Chondrocyte (in vitro differentiated cells): ENCODE results near the gene AKT3. TPM values are rescaled to one million over a fixed set of nuclear protein-coding genes. Genes with fewer than 3 reads are reported as not detected.
A peak's percentile ranks its signal among the peaks of the same experiment; 100 is the strongest.
"Not testable (repeated sequence)": the region's sequence is repeated elsewhere in the genome, so short reads cannot be mapped to it uniquely, and the experiment has no call there.

Source experiments
- DNase-seq: peaks from one replicate; pipeline ENCODE4 v3.0.0; 2021; ENCODE audit warnings: mixed read lengths, low spot score
- H3K27ac Mint-ChIP-seq: one replicate; pipeline ENCODE4 v1.8.0; 2021; ENCODE audit warnings: mild to moderate bottlenecking, moderate library complexity, mixed read lengths; ENCODE audit not compliant: unreplicated experiment
- H3K27me3 Mint-ChIP-seq: 2 replicates; pipeline ENCODE4 v1.8.0; 2021; ENCODE audit warnings: low read depth, mixed read lengths
- H3K36me3 Mint-ChIP-seq: 2 replicates; pipeline ENCODE4 v1.8.0; 2021; ENCODE audit warnings: low read depth, mixed read lengths
- H3K4me1 Mint-ChIP-seq: 2 replicates; pipeline ENCODE4 v1.8.0; 2021; ENCODE audit warnings: low read depth, mild to moderate bottlenecking, mixed read lengths
- H3K4me3 Mint-ChIP-seq: one replicate; pipeline ENCODE4 v1.8.0; 2021; ENCODE audit warnings: mild to moderate bottlenecking, moderate library complexity, mixed read lengths; ENCODE audit not compliant: unreplicated experiment
- H3K9me3 Mint-ChIP-seq: 2 replicates; pipeline ENCODE4 v1.8.0; 2021; ENCODE audit warnings: low read depth, mixed read lengths
- total RNA-seq: library from RNA; stranded (reverse); gene quantifications from 3 replicates; pipeline ENCODE4 v1.2.1, GENCODE V29; 2021
- TF ChIP-seq, protein P1 (sequence below): fragments of 200-600 bp; sonication (generic); IDR thresholded peaks from 2 replicates; pipeline ENCODE4 v1.5.0; 2021; ENCODE audit warnings: antibody characterized with exemption, mild to moderate bottlenecking, moderate library complexity

AKT3 gene
- total RNA-seq, 1 donor from 2014 or later: 111 TPM

- no peaks in the 10 kb centered on the region for H3K27me3 Mint-ChIP-seq
- TF ChIP-seq, protein P1, sequence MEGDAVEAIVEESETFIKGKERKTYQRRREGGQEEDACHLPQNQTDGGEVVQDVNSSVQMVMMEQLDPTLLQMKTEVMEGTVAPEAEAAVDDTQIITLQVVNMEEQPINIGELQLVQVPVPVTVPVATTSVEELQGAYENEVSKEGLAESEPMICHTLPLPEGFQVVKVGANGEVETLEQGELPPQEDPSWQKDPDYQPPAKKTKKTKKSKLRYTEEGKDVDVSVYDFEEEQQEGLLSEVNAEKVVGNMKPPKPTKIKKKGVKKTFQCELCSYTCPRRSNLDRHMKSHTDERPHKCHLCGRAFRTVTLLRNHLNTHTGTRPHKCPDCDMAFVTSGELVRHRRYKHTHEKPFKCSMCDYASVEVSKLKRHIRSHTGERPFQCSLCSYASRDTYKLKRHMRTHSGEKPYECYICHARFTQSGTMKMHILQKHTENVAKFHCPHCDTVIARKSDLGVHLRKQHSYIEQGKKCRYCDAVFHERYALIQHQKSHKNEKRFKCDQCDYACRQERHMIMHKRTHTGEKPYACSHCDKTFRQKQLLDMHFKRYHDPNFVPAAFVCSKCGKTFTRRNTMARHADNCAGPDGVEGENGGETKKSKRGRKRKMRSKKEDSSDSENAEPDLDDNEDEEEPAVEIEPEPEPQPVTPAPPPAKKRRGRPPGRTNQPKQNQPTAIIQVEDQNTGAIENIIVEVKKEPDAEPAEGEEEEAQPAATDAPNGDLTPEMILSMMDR: no peak
- DNase-seq: no peak
Measured at GRCh38 chr1:243827206-243827605, 22.8 kb downstream of the AKT3 start.

DNA sequence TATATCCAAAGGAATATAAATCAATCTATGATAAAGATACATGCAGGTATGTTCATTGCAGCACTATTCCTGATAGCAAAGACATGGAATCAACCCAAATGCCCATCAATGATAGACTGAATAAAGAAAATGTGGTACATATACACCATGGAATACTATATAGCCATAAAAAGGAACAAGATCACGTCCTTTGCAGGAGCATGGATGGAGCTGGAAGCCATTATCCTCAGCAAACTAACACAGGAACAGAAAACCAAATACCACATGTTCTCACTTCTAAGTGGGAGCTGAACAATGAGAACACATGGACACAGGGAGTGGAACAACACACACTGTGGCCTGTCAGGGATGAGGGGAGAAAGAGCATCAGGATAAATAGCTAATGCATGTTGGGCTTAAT lies 25.1 kb downstream of the AKT3 start:
- not testable (repeated sequence) for H3K27ac Mint-ChIP-seq, H3K4me3 Mint-ChIP-seq, H3K27me3 Mint-ChIP-seq, DNase-seq
- Mint-ChIP-seq H3K4me1 (peaks cover 29% of the 10 kb centered on the region), H3K9me3 (peaks cover 38% of the 10 kb centered on the region), H3K36me3 (peaks cover 29% of the 10 kb centered on the region)

More at GRCh38 chr1:243827206-243827605, 22.8 kb downstream of the AKT3 start:
- Mint-ChIP-seq H3K4me1 (peaks cover 45% of the 10 kb centered on the region), H3K9me3 (peaks cover 16% of the 10 kb centered on the region), H3K27ac (no peak overlapping the region), H3K36me3 (peaks cover 9% of the 10 kb centered on the region), H3K4me3 (no peak overlapping the region)

- Mint-ChIP-seq H3K27me3 (no peaks in the 10 kb centered on the region), H3K4me1 (peaks cover 12% of the 10 kb centered on the region), H3K9me3 (peaks cover 38% of the 10 kb centered on the region), H3K36me3 (peaks cover 29% of the 10 kb centered on the region), H3K27ac (no peak overlapping the region), H3K4me3 (no peak overlapping the region)
- no peak for DNase-seq
- TF ChIP-seq, protein P1: no peak
Measured at GRCh38 chr1:243821177-243821680, 28.8 kb downstream of the AKT3 start.

DNA sequence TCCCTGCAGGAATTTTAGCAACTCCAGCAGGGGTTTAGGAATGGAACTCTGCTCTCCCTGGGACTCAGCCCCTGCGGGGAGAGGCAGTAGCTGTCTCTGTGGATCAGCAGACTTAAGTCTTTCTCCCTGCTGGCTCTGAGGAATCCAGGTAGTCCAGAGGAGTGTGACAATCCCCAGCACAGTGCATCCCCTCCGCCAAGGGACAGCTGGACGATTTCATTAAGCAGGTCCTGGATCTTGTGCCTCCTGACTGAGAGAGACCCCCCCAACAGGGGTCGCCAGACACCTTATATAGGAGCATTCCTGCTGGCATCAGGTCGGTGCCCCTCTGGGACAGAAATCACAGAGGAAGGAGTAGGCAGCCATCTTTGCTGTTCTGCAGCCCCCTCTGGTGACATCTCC lies 30.6 kb downstream of the AKT3 start:
- DNase-seq: peak; percentile 57
- H3K9me3 Mint-ChIP-seq: peaks cover 42% of the 10 kb centered on the region
- TF ChIP-seq, protein P1: no peak
- peaks cover 4% of the 10 kb centered on the region for H3K4me1 Mint-ChIP-seq
- no peak overlapping the region for H3K27ac Mint-ChIP-seq
- peaks cover 31% of the 10 kb centered on the region for H3K36me3 Mint-ChIP-seq
- H3K27me3 Mint-ChIP-seq: no peaks in the 10 kb centered on the region
- H3K4me3 Mint-ChIP-seq: no peak overlapping the region

DNA sequence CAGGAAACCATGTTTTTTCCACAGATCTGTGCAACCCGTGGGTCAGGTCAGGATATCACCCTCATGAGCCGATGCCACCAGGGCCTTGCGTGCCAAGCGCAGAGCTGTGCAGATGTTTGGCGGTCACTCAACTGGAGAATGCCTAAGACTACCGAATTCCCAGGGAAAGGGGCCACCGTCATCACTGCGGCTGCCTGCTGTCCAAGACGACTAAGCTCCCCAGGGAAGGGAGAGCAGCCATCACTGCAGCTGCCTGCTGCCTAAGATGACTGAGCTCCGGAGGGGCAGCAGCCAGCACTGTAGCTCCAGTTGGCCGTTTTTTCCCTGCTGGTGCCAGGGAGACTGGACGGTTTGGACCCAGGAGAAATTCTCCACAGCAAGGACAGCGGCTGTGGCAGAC lies 31.1 kb downstream of the AKT3 start:
- peak; percentile 57 for DNase-seq
- peaks cover 39% of the 10 kb centered on the region for H3K9me3 Mint-ChIP-seq
- H3K4me1 Mint-ChIP-seq: peaks cover 4% of the 10 kb centered on the region
- no peak overlapping the region for H3K4me3 Mint-ChIP-seq
- no peaks in the 10 kb centered on the region for H3K27me3 Mint-ChIP-seq
- TF ChIP-seq, protein P1: no peak
- no peak overlapping the region for H3K27ac Mint-ChIP-seq
- H3K36me3 Mint-ChIP-seq: peaks cover 31% of the 10 kb centered on the region

GRCh38 chr1:243814718-243815117 lies 35.3 kb downstream of the AKT3 start:
- Mint-ChIP-seq H3K4me1 (no peaks in the 10 kb centered on the region), H3K4me3 (no peak overlapping the region), H3K9me3 (peaks cover 16% of the 10 kb centered on the region), H3K27ac (no peak overlapping the region), H3K36me3 (peaks cover 9% of the 10 kb centered on the region), H3K27me3 (no peaks in the 10 kb centered on the region)
- no peak for DNase-seq
- TF ChIP-seq, protein P1: no peak

DNA sequence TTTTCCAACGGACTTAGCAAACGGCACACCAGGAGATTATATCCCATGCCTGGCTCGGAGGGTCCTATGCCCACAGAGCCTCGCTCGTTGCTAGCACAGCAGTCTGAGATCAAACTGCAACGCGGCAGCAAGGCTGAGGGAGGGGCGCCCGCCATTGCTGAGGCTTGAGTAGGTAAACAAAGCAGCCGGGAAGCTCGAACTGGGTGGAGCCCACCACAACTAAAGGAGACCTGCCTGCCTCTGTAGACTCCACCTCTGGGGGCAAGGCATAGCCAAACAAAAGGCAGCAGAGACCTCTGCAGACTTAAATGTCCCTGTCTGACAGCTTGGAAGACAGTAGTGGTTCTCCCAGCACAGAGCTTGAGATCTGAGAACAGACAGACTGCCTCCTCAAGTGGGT lies 42.7 kb downstream of the AKT3 start:
- H3K36me3 Mint-ChIP-seq: peaks cover 11% of the 10 kb centered on the region
- peaks cover 10% of the 10 kb centered on the region for H3K9me3 Mint-ChIP-seq
- H3K4me1 Mint-ChIP-seq: peaks cover 21% of the 10 kb centered on the region
- not testable (repeated sequence) for H3K27ac Mint-ChIP-seq, H3K4me3 Mint-ChIP-seq, H3K27me3 Mint-ChIP-seq
- DNase-seq: peak; percentile 59
